Muscle layer of colon (tissue), 2 donors: ENCODE measurements around the gene FAM117B.

ENCODE experiments used
- H3K27ac ChIP-seq: one replicate; pipeline ENCODE4 v1.7.0; 2013; ENCODE audit warnings: low read depth, mild to moderate bottlenecking, low read length, moderate library complexity
- H3K27me3 ChIP-seq, 2 donors: one replicate each; pipeline ENCODE4 v1.7.0; 2013; ENCODE audit warnings: low read length in 2 of 2, mild to moderate bottlenecking in 2 of 2; ENCODE audit not compliant: insufficient read depth in 2 of 2, control insufficient read depth in 1 of 2
- H3K36me3 ChIP-seq: one replicate; pipeline ENCODE4 v1.7.0; 2013; ENCODE audit warnings: mild to moderate bottlenecking, low read length; ENCODE audit not compliant: insufficient read depth
- H3K4me1 ChIP-seq: one replicate; pipeline ENCODE4 v1.7.0; 2013; ENCODE audit warnings: mild to moderate bottlenecking, low read length; ENCODE audit not compliant: insufficient read depth
- H3K4me3 ChIP-seq, 2 donors: one replicate each; pipeline ENCODE4 v1.7.0; 2013; ENCODE audit warnings: low read length in 2 of 2, low read depth in 1 of 2, mild to moderate bottlenecking in 1 of 2, moderate library complexity in 1 of 2
- H3K9ac ChIP-seq: one replicate; pipeline ENCODE4 v1.7.0; 2013; ENCODE audit warnings: low read length
- H3K9me3 ChIP-seq: one replicate; pipeline ENCODE4 v1.7.0; 2013; ENCODE audit warnings: mild to moderate bottlenecking, low read length
- donor health status: abdominal sarcoma.
- donor health status: Adenocarcinoma of cecum.

Gene FAM117B

DNA sequence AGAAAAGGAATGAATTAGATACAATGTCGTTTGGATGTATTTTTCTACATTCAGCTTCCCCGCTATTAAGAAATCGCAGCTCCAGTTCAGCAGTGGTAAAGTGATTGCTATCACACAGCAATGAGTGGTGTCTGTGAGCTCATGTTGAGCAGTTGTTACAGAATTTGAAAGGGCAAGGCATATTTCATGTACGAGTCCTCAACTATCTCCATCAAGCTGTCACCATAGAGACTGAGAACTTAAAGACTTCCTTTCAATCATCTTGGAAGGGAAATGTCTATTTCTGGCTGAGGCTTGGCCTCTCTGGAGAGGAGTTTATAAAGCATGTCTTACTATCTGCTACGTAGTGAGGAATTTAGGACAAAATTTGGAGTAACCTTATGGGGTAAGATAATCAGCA is 24.4 kb upstream of the FAM117B start:
- H3K27me3 ChIP-seq = no peaks in the 10 kb centered on the region
- H3K4me1 ChIP-seq = no peaks in the 10 kb centered on the region
- H3K27ac ChIP-seq = no peak overlapping the region
- H3K9me3 ChIP-seq = no peaks in the 10 kb centered on the region
- H3K36me3 ChIP-seq = no peaks in the 10 kb centered on the region
- no peak overlapping the region for H3K4me3 ChIP-seq
- no peak overlapping the region for H3K9ac ChIP-seq

- no peak overlapping the region for H3K9ac ChIP-seq
Measured at GRCh38 chr2:202612145-202612544, 22.6 kb upstream of the FAM117B start.

GRCh38 chr2:202613479-202613878 is 21.3 kb upstream of the FAM117B start:
- H3K36me3 ChIP-seq = no peaks in the 10 kb centered on the region
- no peaks in the 10 kb centered on the region for H3K9me3 ChIP-seq
- H3K27ac ChIP-seq = no peak overlapping the region
- H3K4me1 ChIP-seq = no peaks in the 10 kb centered on the region
- H3K9ac ChIP-seq = no peak overlapping the region
- H3K27me3 ChIP-seq = no peaks in the 10 kb centered on the region
- no peak overlapping the region for H3K4me3 ChIP-seq

More at GRCh38 chr2:202612145-202612544, 22.6 kb upstream of the FAM117B start:
- Histone ChIP-seq H3K4me3 (no peak overlapping the region), H3K36me3 (no peaks in the 10 kb centered on the region), H3K27me3 (no peaks in the 10 kb centered on the region), H3K27ac (no peak overlapping the region), H3K4me1 (no peaks in the 10 kb centered on the region), H3K9me3 (no peaks in the 10 kb centered on the region)

DNA sequence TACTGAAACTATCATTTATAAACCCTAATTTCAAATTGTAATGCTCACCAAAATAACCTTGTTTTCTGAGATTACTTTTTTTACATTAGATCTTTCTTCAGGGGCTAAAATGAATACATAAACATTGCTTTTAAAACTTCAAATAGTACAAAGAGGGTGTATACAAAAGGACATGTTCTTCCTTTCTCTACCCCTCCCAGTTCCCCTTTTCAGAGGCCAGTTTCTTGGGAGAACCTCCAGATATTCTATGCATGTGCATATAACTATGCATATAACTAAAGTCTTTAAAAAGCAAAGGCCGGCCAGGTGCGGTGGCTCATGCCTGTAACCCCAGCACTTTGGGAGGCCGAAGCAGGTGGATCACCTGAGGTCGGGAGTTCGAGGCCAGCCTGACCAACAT is 10.6 kb upstream of the FAM117B start:
- H3K4me1 ChIP-seq = no peaks in the 10 kb centered on the region
- no peak overlapping the region for H3K4me3 ChIP-seq
- H3K27ac ChIP-seq = no peak overlapping the region
- H3K9me3 ChIP-seq = no peaks in the 10 kb centered on the region
- H3K27me3 ChIP-seq = no peaks in the 10 kb centered on the region
- H3K9ac ChIP-seq = no peak overlapping the region
- no peaks in the 10 kb centered on the region for H3K36me3 ChIP-seq

GRCh38 chr2:202627042-202627441 is 7.7 kb upstream of the FAM117B start:
- H3K4me3 ChIP-seq = no peak overlapping the region
- no peak overlapping the region for H3K27ac ChIP-seq
- H3K36me3 ChIP-seq = no peaks in the 10 kb centered on the region
- no peaks in the 10 kb centered on the region for H3K9me3 ChIP-seq
- H3K4me1 ChIP-seq = no peaks in the 10 kb centered on the region
- H3K27me3 ChIP-seq = no peaks in the 10 kb centered on the region
- H3K9ac ChIP-seq = no peak overlapping the region

GRCh38 chr2:202628646-202629198 is 6.0 kb upstream of the FAM117B start:
- Histone ChIP-seq H3K36me3 (no peaks in the 10 kb centered on the region), H3K4me3 (no peak overlapping the region), H3K4me1 (no peaks in the 10 kb centered on the region), H3K9ac (no peak overlapping the region), H3K27ac (no peak overlapping the region), H3K27me3 (no peaks in the 10 kb centered on the region), H3K9me3 (no peaks in the 10 kb centered on the region)

DNA sequence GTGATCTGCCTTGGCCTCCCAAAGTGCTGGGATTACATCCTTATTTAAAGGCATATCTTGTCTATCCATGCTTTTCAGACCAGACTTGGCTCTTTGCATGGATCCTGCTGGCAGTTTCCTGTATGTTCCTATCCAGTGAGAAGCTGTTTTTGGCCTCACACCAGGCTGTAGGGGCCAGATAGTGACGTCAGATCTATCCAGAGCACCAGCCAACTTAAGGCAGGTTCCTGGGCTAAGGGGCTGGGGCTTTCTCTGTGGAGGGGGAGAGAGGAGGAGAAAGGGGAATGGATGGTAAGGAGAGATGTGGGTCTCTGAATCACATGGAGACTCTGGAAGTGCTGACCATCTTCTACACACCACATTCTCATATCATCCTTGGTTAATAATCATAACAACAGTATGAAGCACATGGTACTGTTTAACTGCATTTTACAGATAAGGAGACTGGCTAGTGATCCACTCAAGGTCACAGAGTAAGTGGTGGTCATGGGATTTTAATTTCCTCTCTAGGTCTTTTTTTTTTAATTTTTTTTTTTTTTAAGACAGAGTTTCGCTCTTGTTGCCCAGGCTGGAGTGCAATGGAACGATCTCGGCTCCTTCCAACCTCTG is 2.0 kb upstream of the FAM117B start:
- Histone ChIP-seq H3K27ac (no peak overlapping the region), H3K4me3 (no peak overlapping the region), H3K9ac (no peak overlapping the region), H3K4me1 (peaks cover 5% of the 10 kb centered on the region), H3K36me3 (no peaks in the 10 kb centered on the region), H3K9me3 (no peaks in the 10 kb centered on the region), H3K27me3 (no peaks in the 10 kb centered on the region)

- H3K27ac ChIP-seq = peak overlapping the region; percentile 86
Measured at GRCh38 chr2:202633470-202633869, 1.3 kb upstream of the FAM117B start.

DNA sequence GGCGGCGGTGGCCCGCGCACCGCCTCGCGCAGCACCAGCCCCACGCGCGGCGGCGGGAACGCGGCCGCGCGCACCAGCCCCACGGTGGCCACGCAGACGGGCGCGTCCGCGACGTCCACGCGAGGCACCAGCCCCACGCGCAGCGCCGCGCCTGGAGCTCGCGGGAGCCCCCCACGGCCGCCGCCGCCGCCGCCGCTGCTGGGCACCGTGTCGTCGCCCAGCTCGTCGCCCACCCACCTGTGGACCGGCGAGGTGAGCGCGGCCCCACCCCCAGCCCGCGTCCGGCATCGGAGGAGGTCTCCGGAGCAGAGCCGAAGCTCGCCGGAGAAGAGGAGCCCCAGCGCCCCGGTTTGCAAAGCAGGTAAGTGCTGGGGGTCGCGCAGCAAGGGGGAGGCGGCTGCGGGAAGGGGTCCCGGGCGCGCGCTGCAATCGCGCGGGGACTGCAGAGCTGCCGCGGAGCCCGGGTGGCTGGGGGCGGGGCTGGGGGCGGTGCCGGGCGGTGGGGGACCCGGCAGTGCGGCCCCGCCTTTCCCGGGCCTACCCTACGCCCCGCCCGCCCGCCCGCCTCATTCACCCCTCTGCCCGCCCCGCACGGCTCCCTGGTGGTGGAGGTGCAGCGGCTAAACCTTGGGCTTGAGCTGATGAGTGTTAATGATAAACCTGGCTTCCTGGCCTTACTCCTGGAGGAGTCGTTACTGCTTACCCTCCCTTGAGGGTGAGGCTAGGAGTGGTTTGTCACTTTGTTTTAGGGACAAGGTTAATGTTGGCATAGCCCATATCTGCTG is 851 bp downstream of the FAM117B start:
- Histone ChIP-seq H3K36me3 (no peaks in the 10 kb centered on the region), H3K9me3 (no peaks in the 10 kb centered on the region), H3K27me3 (no peaks in the 10 kb centered on the region), H3K9ac (peak overlapping the region; percentile 54), H3K27ac (peak overlapping the region; percentile 52), H3K4me1 (peaks cover 5% of the 10 kb centered on the region), H3K4me3 (peak overlapping the region; percentile 74 to 87)

More at GRCh38 chr2:202633470-202633869, 1.3 kb upstream of the FAM117B start:
- H3K27me3 ChIP-seq = no peaks in the 10 kb centered on the region
- H3K9ac ChIP-seq = no peak overlapping the region
- no peaks in the 10 kb centered on the region for H3K9me3 ChIP-seq
- H3K4me3 ChIP-seq = no peak overlapping the region
- no peaks in the 10 kb centered on the region for H3K36me3 ChIP-seq
- peaks cover 5% of the 10 kb centered on the region for H3K4me1 ChIP-seq

- H3K4me3 ChIP-seq = peak overlapping the region; percentile 47 to 74
Measured at GRCh38 chr2:202636213-202636513, 1.4 kb downstream of the FAM117B start.

GRCh38 chr2:202638721-202639120 is 4.0 kb downstream of the FAM117B start:
- Histone ChIP-seq H3K27me3 (no peaks in the 10 kb centered on the region), H3K36me3 (no peaks in the 10 kb centered on the region), H3K4me3 (no peak overlapping the region), H3K27ac (no peak overlapping the region), H3K9ac (no peak overlapping the region), H3K9me3 (no peaks in the 10 kb centered on the region), H3K4me1 (peaks cover 5% of the 10 kb centered on the region)

More at GRCh38 chr2:202636213-202636513, 1.4 kb downstream of the FAM117B start:
- H3K9ac ChIP-seq = peak overlapping the region; percentile 54
- H3K36me3 ChIP-seq = no peaks in the 10 kb centered on the region
- peak overlapping the region; percentile 52 for H3K27ac ChIP-seq
- H3K27me3 ChIP-seq = no peaks in the 10 kb centered on the region
- no peaks in the 10 kb centered on the region for H3K9me3 ChIP-seq
- peaks cover 5% of the 10 kb centered on the region for H3K4me1 ChIP-seq
